T-helper 2 cell treated with Interferon-gamma antibody and Interleukin-4, amounts not matched to agents 100 ng/mL and 5 ng/mL, for 36 hours (primary cell): ENCODE measurements around the gene AGBL5. TPM values are rescaled to one million over a fixed set of nuclear protein-coding genes. Genes with fewer than 3 reads are reported as not detected.

Experiments
- intact Hi-C: fragments of 100-400 bp; cut with micrococcal nuclease; formaldehyde crosslinking; loops from one replicate; pipeline ENCODE4 v1.15.1; 2023
- total RNA-seq: library from RNA; stranded (reverse); gene quantifications from 2 replicates; pipeline ENCODE4 v1.2.3, GENCODE V29; 2022

The AGBL5 gene
- 13.6 and 14.4 TPM in 2 replicates for total RNA-seq

GRCh38 chr2:27050996-27051901, at the start of gene AGBL5:
Gene AGBL5, plus strand, starts transcription at chr2:27051668. Its CDS starts 1,291 bp downstream, at chr2:27052959.
- intact Hi-C loops, result loop anchor here (1.0 kb wide), 7 partner anchors 19 to 161 kb away; partner anchors contain the start of genes ATRAID, KHK, MAPRE3 and OST4

- intact Hi-C loops, result no loop called here
These were observed 49.5 kb upstream of the AGBL5 start for GRCh38 chr2:27001950-27002349.

- intact Hi-C loops, result no loop called here
These were observed 48.5 kb upstream of the AGBL5 start for GRCh38 chr2:27003007-27003406.

- intact Hi-C loops, result no loop called here
These were observed 47.6 kb upstream of the AGBL5 start for GRCh38 chr2:27003857-27004256.

- intact Hi-C loops, result no loop called here
These were observed 44.7 kb upstream of the AGBL5 start for GRCh38 chr2:27006602-27007415.

- intact Hi-C loops, result no loop called here
These were observed 43.8 kb upstream of the AGBL5 start for GRCh38 chr2:27007416-27008374.

- intact Hi-C loops, result no loop called here
These were observed 42.8 kb upstream of the AGBL5 start for GRCh38 chr2:27008678-27009077.

GRCh38 chr2:27009083-27009482, 42.4 kb upstream of the AGBL5 start:
- intact Hi-C loops, result no loop called here

- intact Hi-C loops, result no loop called here
These were observed 41.8 kb upstream of the AGBL5 start for GRCh38 chr2:27009716-27010115.

GRCh38 chr2:27010139-27010538, 41.3 kb upstream of the AGBL5 start:
- intact Hi-C loops, result no loop called here

GRCh38 chr2:27013738-27014137, 37.7 kb upstream of the AGBL5 start:
- intact Hi-C loops, result no loop called here

GRCh38 chr2:27014771-27015433, 36.6 kb upstream of the AGBL5 start:
- intact Hi-C loops, result loop anchor here (5.0 kb wide), 1 partner anchor 168 kb away; the partner anchor contains the start of gene DPYSL5

GRCh38 chr2:27016801-27017325, 34.6 kb upstream of the AGBL5 start:
- intact Hi-C loops, result loop anchor here (1.0 to 5.0 kb wide), 2 partner anchors 56 to 170 kb away; partner anchors contain the start of gene DPYSL5

- intact Hi-C loops, result loop anchor here (5.0 kb wide), 1 partner anchor 171 kb away; the partner anchor contains the start of gene DPYSL5
These were observed 33.3 kb upstream of the AGBL5 start for GRCh38 chr2:27018142-27018541.

GRCh38 chr2:27019459-27019858, 32.0 kb upstream of the AGBL5 start:
- intact Hi-C loops, result loop anchor here (5.0 kb wide), 1 partner anchor 172 kb away; the partner anchor contains the start of gene DPYSL5

- intact Hi-C loops, result loop anchor here (5.0 kb wide), 1 partner anchor 173 kb away; the partner anchor contains the start of gene DPYSL5
These were observed 31.3 kb upstream of the AGBL5 start for GRCh38 chr2:27019931-27020855.

GRCh38 chr2:27021253-27022049, 30.0 kb upstream of the AGBL5 start:
- intact Hi-C loops, result no loop called here

- intact Hi-C loops, result no loop called here
These were observed 27.7 kb upstream of the AGBL5 start for GRCh38 chr2:27023740-27024139.
